IMR-90 (cell line): Measurements from ENCODE around the gene PSMD2. TPM values are rescaled to one million over a fixed set of nuclear protein-coding genes. Genes with fewer than 3 reads are reported as not detected.

ENCODE experiments used
- ATAC-seq: fragments of 200-7000 bp; cut with Tn5 transposase; 2 replicates; pipeline ENCODE4 v1.9.1; 2020; ENCODE audit warnings: low read depth, mild to moderate bottlenecking, moderate library complexity
- BruUV-seq: library from RNA; stranded (reverse); fragments of 400-500 nt; replicated peaks from 2 replicates; lab custom pipeline; 2021; lab: Mats Ljungman, UMichigan
- CTCF ChIA-PET: fragments of 300-600 bp; formaldehyde crosslinking; extraction: SDS; loops from one replicate; lab custom pipeline; 2021; ENCODE audit warnings: antibody characterized with exemption; lab: Yijun Ruan, JAX
- POLR2A ChIA-PET: fragments of 300-600 bp; sonication (Branson Sonifier 250); formaldehyde crosslinking; loops from one replicate; lab custom pipeline; 2022; ENCODE audit warnings: antibody characterized with exemption; ENCODE audit not compliant: unreplicated experiment; lab: Charles Lee
- DNase-seq: peaks from one replicate; pipeline ENCODE4 v3.0.0; 2013
- H2AFZ ChIP-seq: replicated peaks from 2 replicates; pipeline ENCODE3; 2013; ENCODE audit warnings: low read length, mild to moderate bottlenecking; ENCODE audit not compliant: poor library complexity
- H2AK5ac ChIP-seq: 2 replicates; pipeline ENCODE4 v1.6.1; 2013; ENCODE audit warnings: low read depth, low read length, inconsistent platforms
- H2AK9ac ChIP-seq: replicated peaks from 2 replicates; pipeline ENCODE3; 2013; ENCODE audit warnings: mild to moderate bottlenecking, low read depth, low read length, moderate library complexity; ENCODE audit not compliant: poor library complexity
- H2BK120ac ChIP-seq: 2 replicates; pipeline ENCODE4 v1.6.1; 2013; ENCODE audit warnings: low read depth, low read length, inconsistent platforms
- H2BK15ac ChIP-seq: 3 replicates; pipeline ENCODE4 v1.6.1; 2013; ENCODE audit warnings: low read depth, low read length, inconsistent platforms
- H2BK20ac ChIP-seq: 2 replicates; pipeline ENCODE4 v1.6.1; 2013; ENCODE audit warnings: low read depth, mild to moderate bottlenecking, inconsistent platforms, low read length, moderate library complexity
- H2BK5ac ChIP-seq: 2 replicates; pipeline ENCODE4 v1.6.1; 2013; ENCODE audit warnings: mild to moderate bottlenecking, low read depth, low read length, inconsistent platforms; ENCODE audit not compliant: poor library complexity, severe bottlenecking
- H3K14ac ChIP-seq: replicated peaks from 2 replicates; pipeline ENCODE4 v1.6.1; 2013; ENCODE audit warnings: low read depth, low read length, inconsistent platforms
- H3K18ac ChIP-seq: 2 replicates; pipeline ENCODE4 v1.6.1; 2013; ENCODE audit warnings: low read depth, low read length, control low read depth
- H3K23ac ChIP-seq: 2 replicates; pipeline ENCODE4 v1.6.1; 2013; ENCODE audit warnings: low read depth, low read length, inconsistent platforms
- H3K27ac ChIP-seq: 2 replicates; pipeline ENCODE4 v1.5.1; 2013; ENCODE audit warnings: mild to moderate bottlenecking, control low read depth, low read length; ENCODE audit not compliant: insufficient read depth
- H3K27me3 ChIP-seq: 2 replicates; pipeline ENCODE4 v1.6.1; 2013; ENCODE audit warnings: low read length; ENCODE audit not compliant: control insufficient read depth, insufficient read depth
- H3K36me3 ChIP-seq: 2 replicates; pipeline ENCODE4 v1.6.1; 2013; ENCODE audit warnings: low read length, mixed read lengths; ENCODE audit not compliant: control insufficient read depth, insufficient read depth
- H3K4ac ChIP-seq: 2 replicates; pipeline ENCODE4 v1.6.1; 2013; ENCODE audit warnings: low read depth, low read length, inconsistent platforms
- H3K4me1 ChIP-seq: 2 replicates; pipeline ENCODE4 v1.6.1; 2013; ENCODE audit warnings: low read length, mixed read lengths; ENCODE audit not compliant: control insufficient read depth, insufficient read depth
- H3K4me2 ChIP-seq: 2 replicates; pipeline ENCODE4 v1.6.1; 2013; ENCODE audit warnings: low read depth, mild to moderate bottlenecking, control low read depth, low read length, moderate library complexity
- H3K4me3 ChIP-seq: 2 replicates; pipeline ENCODE4 v1.5.1; 2013; ENCODE audit warnings: low read depth, mild to moderate bottlenecking, control low read depth, low read length, moderate library complexity; ENCODE audit not compliant: insufficient read depth
- H3K56ac ChIP-seq: 2 replicates; pipeline ENCODE4 v1.6.1; 2013; ENCODE audit warnings: low read length, inconsistent platforms; ENCODE audit not compliant: insufficient read depth; ENCODE audit errors: extremely low read depth
- H3K79me1 ChIP-seq, 2 experiments: 2 replicates each; pipeline ENCODE4 v1.6.1; 2013; ENCODE audit warnings: low read length in 2 of 2, inconsistent platforms in 1 of 2, low read depth in 1 of 2
- H3K9ac ChIP-seq: 2 replicates; pipeline ENCODE4 v1.6.1; 2013; ENCODE audit warnings: low read depth, low read length, control low read depth
- H3K9me1 ChIP-seq: 2 replicates; pipeline ENCODE4 v1.6.1; 2013; ENCODE audit warnings: low read length, inconsistent platforms; ENCODE audit not compliant: insufficient read depth
- H3K9me3 ChIP-seq: 2 replicates; pipeline ENCODE4 v1.6.1; 2013; ENCODE audit warnings: low read length; ENCODE audit not compliant: control insufficient read depth, insufficient read depth
- H4K20me1 ChIP-seq: 2 replicates; pipeline ENCODE4 v1.6.1; 2013; ENCODE audit warnings: low read length, inconsistent platforms; ENCODE audit not compliant: insufficient read depth
- H4K5ac ChIP-seq: 2 replicates; pipeline ENCODE4 v1.6.1; 2013; ENCODE audit warnings: mild to moderate bottlenecking, low read depth, low read length, control low read depth
- H4K8ac ChIP-seq, 2 experiments: 2 replicates each; pipeline ENCODE4 v1.6.1; 2013; ENCODE audit warnings: low read depth in 2 of 2, low read length in 2 of 2, control low read depth in 1 of 2, inconsistent platforms in 1 of 2
- H4K91ac ChIP-seq: 2 replicates; pipeline ENCODE4 v1.6.1; 2013; ENCODE audit warnings: low read depth, low read length, inconsistent platforms; ENCODE audit not compliant: insufficient read depth
- CEBPB ChIP-seq: IDR thresholded peaks from 2 replicates; pipeline ENCODE4 v1.6.1; 2012; ENCODE audit warnings: low read depth, low read length, improper control_type of control experiment
- FOS ChIP-seq: fragments of 150-350 bp; IDR thresholded peaks from 2 replicates; pipeline ENCODE4 v1.6.1; 2016; ENCODE audit warnings: low read depth, low read length
- MAFK ChIP-seq: IDR thresholded peaks from 2 replicates; pipeline ENCODE4 v1.6.1; 2012; ENCODE audit warnings: low read depth, low read length, improper control_type of control experiment
- MAZ ChIP-seq: IDR thresholded peaks from 2 replicates; pipeline ENCODE4 v1.6.1; 2012; ENCODE audit warnings: low read depth, mild to moderate bottlenecking, low read length, improper control_type of control experiment, moderate library complexity, borderline replicate concordance
- MXI1 ChIP-seq: IDR thresholded peaks from 2 replicates; pipeline ENCODE4 v1.6.1; 2012; ENCODE audit warnings: low read depth, mild to moderate bottlenecking, low read length, moderate library complexity, borderline replicate concordance
- NFE2L2 ChIP-seq: fragments of 150-350 bp; IDR thresholded peaks from 2 replicates; pipeline ENCODE4 v1.6.1; 2016; ENCODE audit warnings: low read depth, mild to moderate bottlenecking, low read length
- POLR2A ChIP-seq: IDR thresholded peaks from 2 replicates; pipeline ENCODE4 v1.6.1; 2012; ENCODE audit warnings: mild to moderate bottlenecking, low read depth, low read length
- RAD21 ChIP-seq: IDR thresholded peaks from 2 replicates; pipeline ENCODE4 v1.6.1; 2012; ENCODE audit warnings: low read length, improper control_type of control experiment
- RCOR1 ChIP-seq: IDR thresholded peaks from 2 replicates; pipeline ENCODE4 v1.6.1; 2012; ENCODE audit warnings: mild to moderate bottlenecking, low read length, improper control_type of control experiment; ENCODE audit not compliant: insufficient replicate concordance
- RFX5 ChIP-seq: IDR thresholded peaks from 2 replicates; pipeline ENCODE4 v1.8.0; 2012; ENCODE audit warnings: low read depth, mild to moderate bottlenecking, low read length, moderate library complexity
- SMC3 ChIP-seq: fragments of 150-350 bp; IDR thresholded peaks from 2 replicates; pipeline ENCODE4 v1.6.1; 2016; ENCODE audit warnings: low read depth, mild to moderate bottlenecking, antibody characterized with exemption, low read length, moderate library complexity
- WGBS, 2 experiments: methylation state at CpG; one replicate each; pipeline versions ENCODE4 v1.1.5 to v1.1.7; 2013; ENCODE audit warnings: missing lambda C conversion rate in 2 of 2; ENCODE audit not compliant: insufficient read length in 1 of 2; ENCODE audit errors: extremely low coverage in 2 of 2; 5-methylcytosine and 5-hydroxymethylcytosine counted together
- dilution Hi-C: fragments of 300-500 bp; cut with HindIII; formaldehyde crosslinking; loops from one replicate; pipeline ENCODE4 v1.14.3; 2018; ENCODE audit warnings: low sequenced_read_pairs; ENCODE audit not compliant: unreplicated experiment
- in situ Hi-C: fragments of 300-500 bp; cut with MboI; formaldehyde crosslinking; loops from 3 replicates; pipeline ENCODE4 v1.14.3; 2019; ENCODE audit warnings: low sequenced_read_pairs, inconsistent platforms, mixed read lengths
- intact Hi-C: fragments of 100-400 bp; cut with micrococcal nuclease; formaldehyde crosslinking; loops from 2 replicates; pipeline ENCODE4 v1.10.0; 2022
- polyA plus RNA-seq, 3 experiments: library from polyadenylated mRNA; depleted of rRNA; stranded (reverse); fragments of >200 nt; gene quantifications; 2 replicates each; pipeline ENCODE4 v1.2.3, GENCODE V29; 2012; ENCODE audit warnings: low replicate concordance in 1 of 3
- total RNA-seq: library from RNA; depleted of rRNA; stranded (reverse); fragments of >200 nt; gene quantifications from 2 replicates; pipeline ENCODE4 v1.2.3, GENCODE V29; 2012
- TF ChIP-seq, protein P1 (sequence below): conservative IDR thresholded peaks from 2 replicates; pipeline ENCODE4 v1.5.1; 2012; ENCODE audit warnings: mild to moderate bottlenecking, low read depth, low read length, improper control_type of control experiment
- TF ChIP-seq, protein P2 (sequence below): fragments of 150-350 bp; IDR thresholded peaks from 2 replicates; pipeline ENCODE4 v1.6.1; 2016; ENCODE audit warnings: low read depth, mild to moderate bottlenecking, low read length, moderate library complexity, borderline replicate concordance

Gene PSMD2
- total and polyA plus RNA-seq, 2 of the 4 experiments (the other 2 are of a cell fraction) = 514 to 872 TPM

DNA sequence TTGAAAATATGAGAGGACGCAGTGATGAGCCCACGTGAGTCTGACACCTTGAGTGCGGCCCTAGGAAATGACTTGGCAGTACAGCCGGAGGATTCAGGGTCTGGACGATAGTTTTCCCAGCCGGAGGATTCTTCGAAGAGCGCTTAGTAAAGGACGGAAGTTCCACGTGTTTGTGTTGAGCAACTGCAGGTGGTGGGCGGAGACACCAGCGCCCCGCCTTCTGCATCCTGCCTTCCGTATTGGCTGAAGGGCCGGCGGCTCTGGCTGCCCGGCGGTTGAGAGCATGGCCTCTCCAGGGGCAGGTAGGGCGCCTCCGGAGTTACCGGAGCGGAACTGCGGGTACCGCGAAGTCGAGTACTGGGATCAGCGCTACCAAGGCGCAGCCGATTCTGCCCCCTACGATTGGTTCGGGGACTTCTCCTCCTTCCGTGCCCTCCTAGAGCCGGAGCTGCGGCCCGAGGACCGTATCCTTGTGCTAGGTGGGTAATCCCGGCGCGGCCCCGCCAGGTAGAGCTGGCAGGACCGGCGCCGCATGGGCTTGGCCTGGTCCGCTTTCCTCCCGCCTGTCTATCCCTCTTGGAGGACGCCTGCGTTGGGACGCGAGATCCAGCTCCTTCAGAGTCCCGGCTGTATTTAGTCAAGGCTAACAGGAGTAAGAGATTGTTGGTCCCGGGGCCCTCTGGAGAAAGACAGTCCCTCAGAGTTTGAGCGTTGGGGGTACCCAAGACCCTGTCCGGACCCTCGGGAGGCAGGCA is 49.5 kb upstream of the PSMD2 start, which contains the start of gene EEF1AKMT4:
Gene EEF1AKMT4, plus strand, starts transcription at position 261 of the 755 bp plus-strand sequence. Its CDS starts 23 bp downstream, at position 284.
- peak within 1 kb of the TSS; percentile 93 for H3K56ac ChIP-seq
- peak within 1 kb of the TSS; percentile 95 for H3K23ac ChIP-seq
- H3K9me3 ChIP-seq = no peaks in the 10 kb centered on the region
- no peaks in the 10 kb centered on the region for H3K9me1 ChIP-seq
- no peaks in the 10 kb centered on the region for H3K27me3 ChIP-seq
- peak within 1 kb of the TSS; percentile 82 for H3K27ac ChIP-seq
- H2AK5ac ChIP-seq = peak within 1 kb of the TSS; percentile 88
- peak within 1 kb of the TSS; percentile 97 for H3K4me3 ChIP-seq
- CTCF ChIA-PET = interaction anchor here (0.7 to 1.2 kb wide), 5 partner anchors 9 to 72 kb away, joined by 3 to 5 read pairs (median 4); no protein-coding TSS in a partner anchor
- 0% methylated on average over 19 of the region's 54 CpGs; no CpG with 5 or more reads in 1 of the 2 experiments for WGBS, 2 experiments
- peak within 1 kb of the TSS; percentile 75 for H2BK120ac ChIP-seq
- peak within 1 kb of the TSS; percentile 92 for H4K5ac ChIP-seq
- peak within 1 kb of the TSS; percentile 99 for H2AFZ ChIP-seq
- peak within 1 kb of the TSS; percentile 87 to 95 for H4K8ac ChIP-seq
- no TSS peak for BruUV-seq
- peaks cover 11% of the 10 kb centered on the region; the same call in 1 of the 2 replicates for H3K36me3 ChIP-seq
- peak within 1 kb of the TSS; percentile 84 for H2AK9ac ChIP-seq
- H2BK20ac ChIP-seq = no peak within 1 kb of the TSS
- peak within 1 kb of the TSS; percentile 96 for H3K14ac ChIP-seq
- POLR2A ChIA-PET = interaction anchor here (0.6 kb wide), 1 partner anchor 234 kb away, joined by 9 read pairs; no protein-coding TSS in a partner anchor
- peaks cover 7 to 24% of the 10 kb centered on the region in 2 experiments for H3K79me1 ChIP-seq
- peak within 1 kb of the TSS; percentile 85 for H2BK5ac ChIP-seq
- peak within 1 kb of the TSS; percentile 95 for H3K9ac ChIP-seq
- dilution Hi-C loops = no loop called here
- peak within 1 kb of the TSS; percentile 47; the same call in 1 of the 3 replicates for H2BK15ac ChIP-seq
- H3K18ac ChIP-seq = peak within 1 kb of the TSS; percentile 53
- intact Hi-C loops = loop anchor here (1.0 to 10.0 kb wide), 5 partner anchors 63 to 354 kb away; partner anchors contain the start of genes ABCC5, ABCF3 and EIF2B5
- no peaks in the 10 kb centered on the region; the same call in 1 of the 2 replicates for H4K20me1 ChIP-seq
- H3K4me1 ChIP-seq = no peaks in the 10 kb centered on the region; the same call in 1 of the 2 replicates
- ATAC-seq (peak; percentile 94), DNase-seq (peak; percentile 98)
- peak within 1 kb of the TSS; percentile 91 for H3K4ac ChIP-seq
- peak within 1 kb of the TSS; percentile 90 for H4K91ac ChIP-seq
- in situ Hi-C loops = loop anchor here (10.0 to 25.0 kb wide), 2 partner anchors 355 to 787 kb away; no protein-coding TSS in a partner anchor
- H3K4me2 ChIP-seq = peak within 1 kb of the TSS; percentile 99
- no peak for TF ChIP-seq FOS
- TF ChIP-seq CEBPB = peak; percentile 99
- peak; percentile 11; the same call in 1 of the 2 replicates for TF ChIP-seq SMC3
- no peak for TF ChIP-seq POLR2A
- TF ChIP-seq, protein P1, sequence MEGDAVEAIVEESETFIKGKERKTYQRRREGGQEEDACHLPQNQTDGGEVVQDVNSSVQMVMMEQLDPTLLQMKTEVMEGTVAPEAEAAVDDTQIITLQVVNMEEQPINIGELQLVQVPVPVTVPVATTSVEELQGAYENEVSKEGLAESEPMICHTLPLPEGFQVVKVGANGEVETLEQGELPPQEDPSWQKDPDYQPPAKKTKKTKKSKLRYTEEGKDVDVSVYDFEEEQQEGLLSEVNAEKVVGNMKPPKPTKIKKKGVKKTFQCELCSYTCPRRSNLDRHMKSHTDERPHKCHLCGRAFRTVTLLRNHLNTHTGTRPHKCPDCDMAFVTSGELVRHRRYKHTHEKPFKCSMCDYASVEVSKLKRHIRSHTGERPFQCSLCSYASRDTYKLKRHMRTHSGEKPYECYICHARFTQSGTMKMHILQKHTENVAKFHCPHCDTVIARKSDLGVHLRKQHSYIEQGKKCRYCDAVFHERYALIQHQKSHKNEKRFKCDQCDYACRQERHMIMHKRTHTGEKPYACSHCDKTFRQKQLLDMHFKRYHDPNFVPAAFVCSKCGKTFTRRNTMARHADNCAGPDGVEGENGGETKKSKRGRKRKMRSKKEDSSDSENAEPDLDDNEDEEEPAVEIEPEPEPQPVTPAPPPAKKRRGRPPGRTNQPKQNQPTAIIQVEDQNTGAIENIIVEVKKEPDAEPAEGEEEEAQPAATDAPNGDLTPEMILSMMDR = peak; percentile 58
- no peak for TF ChIP-seq RFX5
- peak; percentile 42; the same call in 1 of the 2 replicates for TF ChIP-seq RAD21
- peak; percentile 99 for TF ChIP-seq MXI1
- TF ChIP-seq NFE2L2 = no peak
- no peak for TF ChIP-seq MAFK
- TF ChIP-seq RCOR1 = no peak
- TF ChIP-seq MAZ = peak; percentile 40; the same call in 1 of the 2 replicates
- TF ChIP-seq, protein P2, sequence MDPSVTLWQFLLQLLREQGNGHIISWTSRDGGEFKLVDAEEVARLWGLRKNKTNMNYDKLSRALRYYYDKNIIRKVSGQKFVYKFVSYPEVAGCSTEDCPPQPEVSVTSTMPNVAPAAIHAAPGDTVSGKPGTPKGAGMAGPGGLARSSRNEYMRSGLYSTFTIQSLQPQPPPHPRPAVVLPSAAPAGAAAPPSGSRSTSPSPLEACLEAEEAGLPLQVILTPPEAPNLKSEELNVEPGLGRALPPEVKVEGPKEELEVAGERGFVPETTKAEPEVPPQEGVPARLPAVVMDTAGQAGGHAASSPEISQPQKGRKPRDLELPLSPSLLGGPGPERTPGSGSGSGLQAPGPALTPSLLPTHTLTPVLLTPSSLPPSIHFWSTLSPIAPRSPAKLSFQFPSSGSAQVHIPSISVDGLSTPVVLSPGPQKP = no peak
